ENCODE measurements around the gene DCP1A.

- TF ChIP-seq EGR1 (IDR thresholded peaks at IDR 0.05) (no peak), RAD21 (IDR thresholded peaks at IDR 0.05; ENCODE audit: low read depth) (no peak), CREB1 (IDR thresholded peaks at IDR 0.05; ENCODE audit: low read depth) (no peak), TCF12 (IDR thresholded peaks at IDR 0.05; ENCODE audit: low read depth) (no peak), EP300 (IDR thresholded peaks at IDR 0.05; ENCODE audit: borderline replicate concordance) (no peak)
Measured at GRCh38 chr3:53247619-53248018, 99.7 kb downstream of the DCP1A start.

All from Ishikawa (cell line).